Type B pancreatic cell (in vitro differentiated cells): Measurements from ENCODE around the gene CYP4F8. TPM values are rescaled to one million over a fixed set of nuclear protein-coding genes. Genes with fewer than 3 reads are reported as not detected.

ENCODE experiments used
- DNase-seq: peaks from one replicate; pipeline ENCODE4 v3.0.0; 2021; ENCODE audit warnings: mixed read lengths; ENCODE audit not compliant: unreplicated experiment; ENCODE audit errors: extremely low spot score
- H3K27ac Mint-ChIP-seq: 2 replicates; pipeline ENCODE4 v1.8.0; 2021; ENCODE audit warnings: mild to moderate bottlenecking, mixed read lengths
- H3K27me3 Mint-ChIP-seq: 2 replicates; pipeline ENCODE4 v1.8.0; 2021; ENCODE audit warnings: mixed read lengths
- H3K36me3 Mint-ChIP-seq: 2 replicates; pipeline ENCODE4 v1.8.0; 2021; ENCODE audit warnings: mixed read lengths
- H3K4me1 Mint-ChIP-seq: one replicate; pipeline ENCODE4 v1.8.0; 2021; ENCODE audit warnings: mixed read lengths; ENCODE audit not compliant: unreplicated experiment
- H3K4me3 Mint-ChIP-seq: 2 replicates; pipeline ENCODE4 v1.8.0; 2021; ENCODE audit warnings: mild to moderate bottlenecking, mixed read lengths
- H3K9me3 Mint-ChIP-seq: 2 replicates; pipeline ENCODE4 v1.8.0; 2021; ENCODE audit warnings: mixed read lengths
- CTCF ChIP-seq: fragments of 200-600 bp; sonication (generic); conservative IDR thresholded peaks from 2 replicates; pipeline ENCODE4 v1.5.0; 2021; ENCODE audit warnings: antibody characterized with exemption, mild to moderate bottlenecking
- total RNA-seq: library from RNA; stranded (reverse); gene quantifications from 2 replicates; pipeline ENCODE4 v1.2.1, GENCODE V29; 2021; ENCODE audit warnings: low replicate concordance

CYP4F8 gene
- total RNA-seq, 1 donor from 2014 or later = not detected

GRCh38 chr19:15612342-15612741 is 2.7 kb upstream of the CYP4F8 start:
- no peaks in the 10 kb centered on the region for H3K4me1 Mint-ChIP-seq
- no peak overlapping the region for H3K27ac Mint-ChIP-seq
- no peak for DNase-seq
- H3K9me3 Mint-ChIP-seq = no peaks in the 10 kb centered on the region
- no peaks in the 10 kb centered on the region for H3K27me3 Mint-ChIP-seq
- H3K36me3 Mint-ChIP-seq = no peaks in the 10 kb centered on the region
- no peak overlapping the region for H3K4me3 Mint-ChIP-seq
- TF ChIP-seq CTCF = no peak

DNA sequence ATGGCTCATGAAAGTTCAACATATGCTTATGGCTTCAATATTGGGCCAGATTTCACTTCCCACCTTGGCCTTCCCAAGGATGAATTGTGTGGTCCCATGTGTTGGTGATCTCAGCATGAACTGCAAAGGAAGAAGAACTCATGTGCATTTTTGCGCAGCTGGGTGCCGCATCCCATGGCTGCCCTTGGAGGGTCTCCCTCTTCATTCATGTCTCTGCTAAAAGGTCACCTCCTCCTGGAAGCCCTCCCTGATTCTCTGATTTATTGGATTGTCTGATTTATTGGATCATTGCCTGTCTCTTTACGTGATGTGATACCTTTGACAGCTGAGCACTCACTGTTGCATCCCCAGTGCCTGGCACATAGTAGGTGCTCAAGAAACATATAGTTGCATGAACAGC is 1.7 kb upstream of the CYP4F8 start:
- Mint-ChIP-seq H3K27ac (no peak overlapping the region), H3K27me3 (no peaks in the 10 kb centered on the region), H3K4me3 (no peak overlapping the region), H3K36me3 (no peaks in the 10 kb centered on the region), H3K4me1 (no peaks in the 10 kb centered on the region), H3K9me3 (peaks cover 3% of the 10 kb centered on the region)
- TF ChIP-seq CTCF = no peak
- DNase-seq = no peak

- Mint-ChIP-seq H3K27me3 (no peaks in the 10 kb centered on the region), H3K27ac (no peak overlapping the region), H3K36me3 (no peaks in the 10 kb centered on the region), H3K4me3 (no peak overlapping the region), H3K9me3 (peaks cover 8% of the 10 kb centered on the region), H3K4me1 (no peaks in the 10 kb centered on the region)
- no peak for TF ChIP-seq CTCF
- no peak for DNase-seq
Observed at GRCh38 chr19:15615526-15615925, 508 bp downstream of the CYP4F8 start.

DNA sequence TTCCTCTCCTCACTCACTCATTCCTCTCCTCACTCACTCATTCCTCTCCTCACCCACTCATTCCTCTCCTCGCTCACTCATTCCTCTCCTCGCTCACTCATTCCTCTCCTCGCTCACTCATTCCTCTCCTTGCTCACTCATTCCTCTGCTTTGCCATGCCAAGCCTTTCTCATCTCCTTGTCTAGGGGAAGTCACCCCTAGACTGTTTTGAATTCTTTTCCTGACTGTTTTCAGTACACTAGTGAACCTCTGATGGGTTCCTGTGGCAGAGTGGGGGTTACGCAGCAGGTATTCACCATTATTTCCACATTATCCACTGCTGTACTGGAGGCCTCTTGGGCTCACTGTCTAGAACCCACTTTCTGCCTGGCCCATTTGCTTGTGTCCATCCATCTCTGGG is 1.2 kb downstream of the CYP4F8 start:
- DNase-seq = no peak
- H3K9me3 Mint-ChIP-seq = peaks cover 8% of the 10 kb centered on the region

GRCh38 chr19:15616627-15617270 is 1.7 kb downstream of the CYP4F8 start:
- DNase-seq = no peak
- TF ChIP-seq CTCF = no peak
- Mint-ChIP-seq H3K27ac (no peak overlapping the region), H3K4me3 (no peak overlapping the region), H3K27me3 (no peaks in the 10 kb centered on the region), H3K9me3 (peaks cover 8% of the 10 kb centered on the region), H3K36me3 (no peaks in the 10 kb centered on the region), H3K4me1 (no peaks in the 10 kb centered on the region)

More for the DNA sequence above, 1.2 kb downstream of the CYP4F8 start:
- no peak for TF ChIP-seq CTCF
- Mint-ChIP-seq H3K27ac (no peak overlapping the region), H3K4me3 (no peak overlapping the region), H3K36me3 (no peaks in the 10 kb centered on the region), H3K4me1 (no peaks in the 10 kb centered on the region), H3K27me3 (no peaks in the 10 kb centered on the region)

GRCh38 chr19:15618321-15618720 is 3.3 kb downstream of the CYP4F8 start:
- H3K4me3 Mint-ChIP-seq = no peak overlapping the region
- H3K36me3 Mint-ChIP-seq = no peaks in the 10 kb centered on the region
- H3K4me1 Mint-ChIP-seq = no peaks in the 10 kb centered on the region
- TF ChIP-seq CTCF = no peak
- peaks cover 11% of the 10 kb centered on the region for H3K9me3 Mint-ChIP-seq
- no peak for DNase-seq
- H3K27me3 Mint-ChIP-seq = no peaks in the 10 kb centered on the region
- no peak overlapping the region for H3K27ac Mint-ChIP-seq
